NCI-H187 (cell line): ENCODE results near the gene PDK4.
"Not testable (repeated sequence)": the region's sequence is repeated elsewhere in the genome, so short reads cannot be mapped to it uniquely, and the experiment has no call there.

ENCODE experiments used
- DNase-seq, 2 experiments: peaks; one replicate each; lab custom pipeline; 2025; lab: John Stamatoyannopoulos, UW

PDK4 gene

GRCh38 chr7:95604811-95605210 lies 8.5 kb upstream of the PDK4 start:
- not testable (repeated sequence) for DNase-seq

GRCh38 chr7:95604397-95604796 lies 8.1 kb upstream of the PDK4 start:
- not testable (repeated sequence) for DNase-seq

DNA sequence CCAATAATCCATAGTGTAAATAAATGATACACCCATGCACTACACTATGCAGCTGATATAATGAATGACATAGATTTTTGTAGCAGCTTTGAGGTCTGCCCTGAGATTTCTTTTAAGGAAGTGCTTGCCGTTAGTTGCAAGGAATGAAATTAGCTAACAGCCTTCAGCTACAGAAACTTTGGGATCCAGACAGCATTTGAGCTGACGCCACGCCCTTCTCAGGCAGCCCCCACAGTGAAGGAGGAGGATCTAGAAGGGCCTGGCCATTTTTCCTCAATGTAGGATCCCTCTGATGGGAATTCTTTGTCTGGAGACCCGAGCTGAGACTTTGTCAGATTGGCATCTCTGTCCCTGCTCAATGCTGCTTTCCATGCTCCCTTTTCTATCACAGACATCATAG lies 6.1 kb upstream of the PDK4 start:
- DNase-seq, result no peak

DNA sequence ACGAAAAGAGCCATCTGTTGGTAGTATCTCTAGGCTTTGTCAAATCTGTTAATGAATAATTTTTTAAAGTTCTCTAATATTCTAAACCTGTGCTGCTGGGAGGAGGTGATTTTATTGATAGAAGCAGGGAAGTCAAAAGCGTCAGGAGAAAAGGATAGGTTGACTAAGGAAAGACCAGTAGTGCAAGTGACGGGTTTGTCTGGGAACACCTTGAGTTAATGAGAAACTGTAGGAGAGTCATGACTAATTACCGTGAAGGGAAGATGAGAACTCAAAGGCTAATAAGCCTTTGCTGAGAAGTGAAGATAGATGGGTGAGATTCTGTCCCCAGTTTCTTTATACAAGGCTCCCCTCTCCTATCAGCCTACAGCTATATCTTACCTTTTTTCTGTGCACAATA lies 5.0 kb upstream of the PDK4 start:
- DNase-seq, result no peak

GRCh38 chr7:95599069-95599468 lies 2.8 kb upstream of the PDK4 start:
- DNase-seq, result no peak

- DNase-seq, result no peak
Observed at GRCh38 chr7:95598511-95598910, 2.2 kb upstream of the PDK4 start.

DNA sequence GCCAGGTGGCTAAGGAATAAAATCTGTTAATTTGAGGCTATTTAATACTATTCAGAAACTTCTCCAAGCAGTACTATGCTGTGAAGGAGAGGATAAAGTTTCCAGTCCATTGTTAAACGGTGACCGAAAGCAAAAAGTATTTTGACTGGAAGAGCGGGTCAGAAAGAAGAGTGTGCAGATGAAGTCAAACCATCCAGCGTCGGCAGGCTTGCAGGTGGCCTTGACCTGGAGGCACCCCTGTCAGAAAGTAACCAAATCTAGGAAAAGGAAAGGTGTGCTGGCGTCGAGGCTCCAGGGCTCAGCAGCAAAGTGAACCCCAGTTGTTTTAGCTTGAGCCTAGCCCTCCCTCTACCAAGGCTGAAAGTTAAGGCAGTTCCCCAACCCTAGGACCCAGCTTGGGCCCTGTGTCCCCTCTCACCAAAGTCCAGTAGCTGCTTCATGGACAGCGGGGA lies 544 bp downstream of the PDK4 start:
- DNase-seq, result no peak

- no peak for DNase-seq
Observed at GRCh38 chr7:95594185-95594584, 2.1 kb downstream of the PDK4 start.

DNA sequence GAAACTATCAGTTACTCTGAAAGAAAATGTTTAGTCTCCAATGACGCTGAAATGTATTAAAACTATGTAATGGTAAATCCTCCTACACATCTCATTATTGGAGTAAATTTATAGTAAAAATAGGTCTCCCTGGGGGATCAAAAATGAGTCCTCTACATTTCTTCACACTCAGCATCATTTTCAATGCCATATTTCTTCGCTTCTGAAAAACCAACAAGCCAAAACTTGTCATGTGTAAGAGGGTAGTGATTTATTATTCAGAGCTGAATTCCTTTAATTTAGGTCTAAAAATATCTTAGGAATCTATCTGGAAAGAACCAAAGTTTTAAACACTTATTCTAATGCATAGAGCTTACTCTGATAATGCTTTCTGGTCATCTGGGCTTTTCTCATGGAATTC lies 3.0 kb downstream of the PDK4 start:
- DNase-seq, result no peak

GRCh38 chr7:95592570-95592969 lies 3.7 kb downstream of the PDK4 start:
- no peak for DNase-seq

DNA sequence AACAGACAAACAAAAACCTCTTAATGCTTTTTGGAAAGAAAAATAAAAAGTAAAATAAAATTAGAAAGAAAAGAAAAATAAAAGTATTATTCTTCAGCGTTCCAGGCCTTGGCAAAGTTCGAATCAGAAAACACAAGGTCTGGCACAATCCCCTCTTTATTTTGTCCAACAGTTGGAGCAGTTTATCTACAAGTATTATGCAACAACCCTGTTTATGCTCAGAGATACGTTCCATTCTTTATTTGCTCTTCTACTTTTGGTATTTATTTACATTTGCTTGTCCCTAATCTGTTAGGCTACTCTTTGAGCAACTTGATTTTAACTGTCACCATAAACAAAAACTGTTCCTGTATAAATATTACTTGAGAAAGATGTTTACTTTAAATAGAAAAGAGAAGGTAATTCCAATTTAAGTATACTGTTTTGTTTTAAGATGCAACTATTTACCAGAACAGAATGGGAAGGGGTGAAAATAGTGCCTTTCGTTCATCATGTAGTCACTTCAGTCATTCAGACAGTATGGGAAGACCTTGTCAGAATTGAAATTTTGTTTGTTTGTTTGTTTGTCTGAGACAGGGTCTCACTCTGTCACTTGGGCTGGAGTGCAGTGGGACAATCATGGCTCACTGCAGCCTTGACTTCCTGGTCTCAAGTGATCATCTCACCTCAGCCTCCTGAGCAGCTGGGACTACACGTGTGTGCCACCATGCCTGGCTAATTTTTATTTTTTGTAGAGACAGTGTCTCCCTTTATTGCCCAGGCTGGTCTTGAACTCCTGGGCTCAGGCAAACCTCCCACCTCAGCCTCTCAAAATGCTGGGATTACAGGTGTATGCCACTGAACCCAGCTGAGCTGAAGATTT lies 5.7 kb downstream of the PDK4 start:
- DNase-seq, result no peak

DNA sequence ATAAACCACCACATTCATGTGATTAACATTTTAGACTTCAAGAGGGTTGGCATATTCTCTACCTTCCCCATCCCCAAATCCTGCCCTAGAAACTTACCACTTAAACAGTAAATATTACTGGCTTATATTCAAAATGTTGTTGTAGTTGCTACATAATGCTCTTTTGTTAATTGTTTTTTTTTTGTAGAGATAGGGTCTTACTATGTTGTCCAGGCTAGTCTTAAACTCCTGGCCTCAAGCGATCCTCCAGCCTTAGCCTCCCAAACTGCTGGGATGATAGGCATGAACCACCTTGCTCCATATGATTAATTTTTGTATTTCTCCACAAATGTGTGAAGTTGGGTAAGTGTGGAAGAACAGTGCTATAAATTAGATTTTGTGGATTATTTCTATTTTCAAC lies 6.5 kb downstream of the PDK4 start:
- no peak for DNase-seq

- no peak for DNase-seq
Observed at GRCh38 chr7:95589031-95589430, 7.3 kb downstream of the PDK4 start.

GRCh38 chr7:95586951-95587301 lies 9.4 kb downstream of the PDK4 start:
- no peak for DNase-seq

DNA sequence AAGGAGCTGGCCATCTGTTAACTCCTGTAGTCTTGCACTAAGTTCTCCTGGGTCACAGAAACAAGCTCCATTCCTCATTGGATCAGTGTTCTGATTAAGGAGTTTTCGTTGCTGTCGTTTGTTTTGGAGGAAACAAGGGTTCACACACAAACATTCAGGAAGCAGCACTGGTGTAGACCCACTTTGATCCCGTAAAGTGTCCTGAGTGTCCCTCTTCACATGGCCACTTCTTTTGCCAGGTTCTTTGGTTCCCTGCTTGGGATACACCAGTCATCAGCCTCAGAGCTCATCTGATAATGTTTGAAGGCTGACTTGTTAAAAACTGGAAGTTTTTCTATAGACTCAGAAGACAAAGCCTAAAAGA lies 10.9 kb downstream of the PDK4 start:
- no peak for DNase-seq

DNA sequence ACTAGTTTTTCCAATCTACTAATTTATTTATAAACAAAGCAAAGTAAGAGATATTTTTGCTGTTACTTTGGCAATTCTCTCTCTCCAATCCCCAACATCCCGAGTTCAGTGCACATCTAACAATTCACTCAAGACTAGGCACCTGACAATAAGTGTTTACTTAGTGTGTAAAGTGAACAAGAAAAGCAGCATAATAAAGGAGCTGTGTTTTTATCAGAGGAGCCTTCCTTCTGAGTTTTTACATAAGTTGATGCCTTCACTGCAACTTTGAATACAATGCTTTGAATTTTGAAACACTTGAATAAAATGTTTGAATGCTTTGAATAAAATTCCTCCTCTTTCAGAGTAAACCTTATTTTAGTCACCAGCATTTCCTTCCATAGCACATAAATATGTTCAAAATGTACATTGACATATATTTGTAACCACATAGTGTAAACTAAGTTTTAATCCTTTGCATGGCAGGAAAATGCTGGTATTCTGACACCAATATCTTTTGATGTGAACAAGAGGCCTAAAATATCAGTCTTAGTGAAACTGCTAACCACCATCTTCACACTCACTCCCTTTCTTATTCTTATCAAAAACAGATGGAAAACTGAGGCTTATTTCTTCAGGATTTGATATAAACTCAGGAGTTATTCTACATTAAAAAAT lies 11.4 kb downstream of the PDK4 start:
- no peak for DNase-seq

- no peak for DNase-seq
Observed at GRCh38 chr7:95583834-95584621, 12.3 kb downstream of the PDK4 start.

- DNase-seq, result no peak
Observed at GRCh38 chr7:95582578-95583293, 13.6 kb downstream of the PDK4 start.

- DNase-seq, result no peak
Observed at GRCh38 chr7:95581467-95581866, 14.8 kb downstream of the PDK4 start.

GRCh38 chr7:95579318-95579717 lies 17.0 kb downstream of the PDK4 start:
- DNase-seq, result no peak

- peak; percentile 80 to 95 for DNase-seq
Observed at GRCh38 chr7:95578299-95578855, 17.9 kb downstream of the PDK4 start.

DNA sequence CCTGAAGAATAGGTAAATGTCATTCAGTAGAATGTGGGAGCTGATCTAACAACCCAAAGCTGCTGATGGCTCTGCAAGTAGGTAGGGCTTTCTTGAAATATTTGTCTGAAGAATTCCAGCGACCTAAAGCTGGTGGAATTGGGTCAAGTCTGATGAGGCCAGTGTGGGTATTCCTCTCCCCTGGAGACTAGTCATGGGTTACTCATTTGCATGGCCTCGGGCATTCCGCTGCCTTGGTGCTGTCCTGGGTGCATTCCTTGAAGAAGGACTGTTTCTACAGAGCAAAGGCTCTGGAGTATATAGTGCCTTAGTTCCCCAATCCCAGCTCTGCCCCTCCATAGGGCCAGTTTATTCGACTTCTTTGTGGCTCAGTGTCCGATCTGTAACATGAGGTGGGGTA lies 19.2 kb downstream of the PDK4 start:
- no peak for DNase-seq
